WTC11 (cell line): ENCODE measurements around the gene GRAMD1A. TPM values are rescaled to one million over a fixed set of nuclear protein-coding genes. Genes with fewer than 3 reads are reported as not detected.

ENCODE experiments used
- ATAC-seq: fragments of 200-7000 bp; cut with Tn5 transposase; 2 replicates; pipeline ENCODE4 v1.10.0; 2021; ENCODE audit warnings: mild to moderate bottlenecking, moderate library complexity
- CTCF ChIA-PET: fragments of 300-600 bp; sonication (Branson Sonifier 250); formaldehyde crosslinking; loops from one replicate; lab custom pipeline; 2021; ENCODE audit warnings: antibody characterized with exemption; lab: Charles Lee
- POLR2A ChIA-PET: fragments of 350-600 bp; sonication (Branson Sonifier 250); formaldehyde crosslinking; loops from one replicate; lab custom pipeline; 2021; ENCODE audit warnings: antibody characterized with exemption; lab: Charles Lee
- DNase-seq: peaks from one replicate; pipeline ENCODE4 v3.0.0; 2021; ENCODE audit warnings: low spot score
- H3K27ac Mint-ChIP-seq: 2 replicates; pipeline ENCODE4 v1.8.0; 2021; ENCODE audit warnings: mixed read lengths
- H3K27me3 Mint-ChIP-seq: 2 replicates; pipeline ENCODE4 v1.8.0; 2021; ENCODE audit warnings: low read depth, mild to moderate bottlenecking, moderate library complexity, mixed read lengths
- H3K36me3 Mint-ChIP-seq: 2 replicates; pipeline ENCODE4 v1.8.0; 2021; ENCODE audit warnings: mixed read lengths
- H3K4me1 Mint-ChIP-seq: 2 replicates; pipeline ENCODE4 v1.8.0; 2022; ENCODE audit warnings: mixed read lengths
- H3K4me3 Mint-ChIP-seq: 2 replicates; pipeline ENCODE4 v1.8.0; 2021; ENCODE audit warnings: mild to moderate bottlenecking, moderate library complexity, mixed read lengths
- H3K9me3 Mint-ChIP-seq: 2 replicates; pipeline ENCODE4 v1.8.0; 2021; ENCODE audit warnings: mixed read lengths
- AFF4 ChIP-seq: sonication (generic); formaldehyde crosslinking; IDR thresholded peaks from 2 replicates; pipeline ENCODE4 v1.8.1; 2023; ENCODE audit warnings: mild to moderate bottlenecking, missing genetic modification reagents, borderline replicate concordance
- CBFB ChIP-seq: sonication (generic); formaldehyde crosslinking; IDR thresholded peaks from 2 replicates; pipeline ENCODE4 v1.8.1; 2022; ENCODE audit warnings: mild to moderate bottlenecking, low read depth, missing genetic modification reagents
- CREM ChIP-seq: sonication (generic); formaldehyde crosslinking; IDR thresholded peaks from 2 replicates; pipeline ENCODE4 v1.8.1; 2022; ENCODE audit warnings: mild to moderate bottlenecking, missing genetic modification reagents, moderate library complexity
- ELF4 ChIP-seq: sonication (generic); formaldehyde crosslinking; IDR thresholded peaks from 2 replicates; pipeline ENCODE4 v1.8.1; 2022; ENCODE audit warnings: low read depth, mild to moderate bottlenecking, moderate library complexity, missing genetic modification reagents
- EMX1 ChIP-seq: fragments of 250-450 bp; sonication (Bioruptor Pico); IDR thresholded peaks from 2 replicates; pipeline ENCODE4 v1.8.0; 2021; ENCODE audit warnings: mild to moderate bottlenecking
- FOXJ3 ChIP-seq: sonication (generic); formaldehyde crosslinking; IDR thresholded peaks from 2 replicates; pipeline ENCODE4 v1.9.0; 2021; ENCODE audit warnings: missing genetic modification reagents, mild to moderate bottlenecking, borderline replicate concordance
- FOXK1 ChIP-seq: sonication (generic); formaldehyde crosslinking; IDR thresholded peaks from 2 replicates; pipeline ENCODE4 v1.8.0; 2022; ENCODE audit warnings: mild to moderate bottlenecking, moderate library complexity, missing genetic modification reagents
- GRHL2 ChIP-seq: fragments of 250-450 bp; sonication (Bioruptor Pico); IDR thresholded peaks from 2 replicates; pipeline ENCODE4 v1.8.0; 2022; ENCODE audit warnings: mild to moderate bottlenecking, moderate library complexity; ENCODE audit not compliant: insufficient replicate concordance, severe bottlenecking
- JAZF1 ChIP-seq: fragments of 250-450 bp; sonication (Bioruptor Pico); IDR thresholded peaks from 2 replicates; pipeline ENCODE4 v1.9.0; 2021; ENCODE audit warnings: moderate library complexity, mild to moderate bottlenecking, inconsistent platforms
- JUN ChIP-seq: sonication (generic); formaldehyde crosslinking; IDR thresholded peaks from 2 replicates; pipeline ENCODE4 v1.8.0; 2023; ENCODE audit warnings: mild to moderate bottlenecking, missing genetic modification reagents
- KAT7 ChIP-seq: sonication (generic); formaldehyde crosslinking; IDR thresholded peaks from 2 replicates; pipeline ENCODE4 v1.8.1; 2023; ENCODE audit warnings: missing genetic modification reagents, mild to moderate bottlenecking, borderline replicate concordance
- MXD4 ChIP-seq: fragments of 250-450 bp; sonication (Bioruptor Pico); IDR thresholded peaks from 2 replicates; pipeline ENCODE4 v1.8.0; 2021; ENCODE audit warnings: mild to moderate bottlenecking, moderate library complexity, borderline replicate concordance
- OVOL2 ChIP-seq: fragments of 250-450 bp; sonication (Bioruptor Pico); IDR thresholded peaks from 2 replicates; pipeline ENCODE4 v1.9.0; 2021; ENCODE audit warnings: mild to moderate bottlenecking, borderline replicate concordance
- SOX15 ChIP-seq: fragments of 250-450 bp; sonication (Bioruptor Pico); IDR thresholded peaks from 2 replicates; pipeline ENCODE4 v1.9.0; 2021; ENCODE audit warnings: mild to moderate bottlenecking
- SP1 ChIP-seq: sonication (generic); formaldehyde crosslinking; conservative IDR thresholded peaks from 2 replicates; pipeline ENCODE4 v1.8.1; 2022; ENCODE audit warnings: missing genetic modification reagents
- TCF7 ChIP-seq: sonication (generic); formaldehyde crosslinking; IDR thresholded peaks from 2 replicates; pipeline ENCODE4 v1.8.0; 2022; ENCODE audit warnings: mild to moderate bottlenecking, low read depth, missing genetic modification reagents, moderate library complexity
- USF2 ChIP-seq: sonication (generic); formaldehyde crosslinking; IDR thresholded peaks from 2 replicates; pipeline ENCODE4 v1.8.1; 2023; ENCODE audit warnings: mild to moderate bottlenecking, missing genetic modification reagents, moderate library complexity
- ZBTB21 ChIP-seq: sonication (generic); formaldehyde crosslinking; IDR thresholded peaks from 2 replicates; pipeline ENCODE4 v1.8.1; 2023; ENCODE audit warnings: mild to moderate bottlenecking, missing genetic modification reagents, borderline replicate concordance
- total RNA-seq: library from RNA; stranded (reverse); gene quantifications from 3 replicates; pipeline ENCODE4 v1.2.3, GENCODE V29; 2021
- TF ChIP-seq, protein P1 (sequence below): sonication (generic); formaldehyde crosslinking; IDR thresholded peaks from 2 replicates; pipeline ENCODE4 v1.8.1; 2023; ENCODE audit warnings: mild to moderate bottlenecking, missing genetic modification reagents
- TF ChIP-seq, protein P2 (sequence below): sonication (generic); formaldehyde crosslinking; IDR thresholded peaks from 2 replicates; pipeline ENCODE4 v1.8.1; 2022; ENCODE audit warnings: mild to moderate bottlenecking, missing genetic modification reagents, moderate library complexity, borderline replicate concordance

The GRAMD1A gene
- total RNA-seq, 1 experiment from 2014 or later: 389 TPM

DNA sequence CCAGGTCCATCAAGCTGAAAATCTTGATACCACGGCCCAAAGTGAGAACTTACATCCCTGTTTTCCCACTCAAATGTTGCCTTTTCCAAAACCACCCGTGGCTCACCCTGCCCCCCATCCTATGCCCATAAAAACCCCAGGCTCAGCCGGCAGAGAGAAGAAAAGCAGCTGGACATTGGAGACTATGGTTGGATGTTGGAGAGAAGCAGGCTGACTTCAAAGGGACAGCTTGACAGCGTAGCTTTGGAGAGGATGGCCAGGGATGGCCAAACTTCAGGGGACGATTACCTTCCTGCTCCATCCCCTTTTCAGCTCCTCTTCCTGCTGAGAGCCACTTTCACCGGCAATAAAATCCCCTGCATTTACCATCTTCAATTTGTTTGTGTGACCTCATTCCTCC is 32.6 kb upstream of the GRAMD1A start (continued):
- TF ChIP-seq ELF4 (CRISPR knock-in tag): no peak
- no peak for TF ChIP-seq FOXJ3 (CRISPR knock-in tag)
- TF ChIP-seq, protein P1, sequence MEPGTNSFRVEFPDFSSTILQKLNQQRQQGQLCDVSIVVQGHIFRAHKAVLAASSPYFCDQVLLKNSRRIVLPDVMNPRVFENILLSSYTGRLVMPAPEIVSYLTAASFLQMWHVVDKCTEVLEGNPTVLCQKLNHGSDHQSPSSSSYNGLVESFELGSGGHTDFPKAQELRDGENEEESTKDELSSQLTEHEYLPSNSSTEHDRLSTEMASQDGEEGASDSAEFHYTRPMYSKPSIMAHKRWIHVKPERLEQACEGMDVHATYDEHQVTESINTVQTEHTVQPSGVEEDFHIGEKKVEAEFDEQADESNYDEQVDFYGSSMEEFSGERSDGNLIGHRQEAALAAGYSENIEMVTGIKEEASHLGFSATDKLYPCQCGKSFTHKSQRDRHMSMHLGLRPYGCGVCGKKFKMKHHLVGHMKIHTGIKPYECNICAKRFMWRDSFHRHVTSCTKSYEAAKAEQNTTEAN (CRISPR knock-in tag): no peak
- no peak for TF ChIP-seq KAT7 (CRISPR knock-in tag)
- TF ChIP-seq MXD4 (CRISPR knock-in tag): no peak
- TF ChIP-seq ZBTB21 (CRISPR knock-in tag): no peak
- TF ChIP-seq FOXK1 (CRISPR knock-in tag): no peak
- no peak for TF ChIP-seq CREM (CRISPR knock-in tag)

GRCh38 chr19:34969721-34970120 is 30.4 kb upstream of the GRAMD1A start:
- ChIA-PET POLR2A (no interaction called here), CTCF (no interaction called here)
- no peak for DNase-seq
- Mint-ChIP-seq H3K36me3 (peaks cover 47% of the 10 kb centered on the region), H3K9me3 (peaks cover 52% of the 10 kb centered on the region), H3K27ac (no peak overlapping the region), H3K4me1 (peaks cover 34% of the 10 kb centered on the region), H3K4me3 (no peak overlapping the region), H3K27me3 (peaks cover 33% of the 10 kb centered on the region)
- ATAC-seq: no peak
- TF ChIP-seq JUN (CRISPR knock-in tag): no peak
- TF ChIP-seq EMX1: no peak
- TF ChIP-seq CBFB (CRISPR knock-in tag): no peak
- no peak for TF ChIP-seq SP1 (CRISPR knock-in tag)
- no peak for TF ChIP-seq USF2 (CRISPR knock-in tag)
- TF ChIP-seq AFF4 (CRISPR knock-in tag): no peak
- no peak for TF ChIP-seq JAZF1 (CRISPR knock-in tag)
- TF ChIP-seq CREM (CRISPR knock-in tag): no peak
- no peak for TF ChIP-seq KAT7 (CRISPR knock-in tag)
- TF ChIP-seq, protein P2, sequence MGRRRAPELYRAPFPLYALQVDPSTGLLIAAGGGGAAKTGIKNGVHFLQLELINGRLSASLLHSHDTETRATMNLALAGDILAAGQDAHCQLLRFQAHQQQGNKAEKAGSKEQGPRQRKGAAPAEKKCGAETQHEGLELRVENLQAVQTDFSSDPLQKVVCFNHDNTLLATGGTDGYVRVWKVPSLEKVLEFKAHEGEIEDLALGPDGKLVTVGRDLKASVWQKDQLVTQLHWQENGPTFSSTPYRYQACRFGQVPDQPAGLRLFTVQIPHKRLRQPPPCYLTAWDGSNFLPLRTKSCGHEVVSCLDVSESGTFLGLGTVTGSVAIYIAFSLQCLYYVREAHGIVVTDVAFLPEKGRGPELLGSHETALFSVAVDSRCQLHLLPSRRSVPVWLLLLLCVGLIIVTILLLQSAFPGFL (CRISPR knock-in tag): no peak
- TF ChIP-seq GRHL2 (CRISPR knock-in tag): no peak
- no peak for TF ChIP-seq SOX15
- no peak for TF ChIP-seq OVOL2 (CRISPR knock-in tag)
- TF ChIP-seq TCF7 (CRISPR knock-in tag): no peak
